ENCODE results near the gene TRMT10C. TPM values are rescaled to one million over a fixed set of nuclear protein-coding genes. Genes with fewer than 3 reads are reported as not detected.

Gene TRMT10C
- polyA plus RNA-seq, 3 donors = 4.1 to 21.0 (median 14.6) TPM

- H3K9me3 Mint-ChIP-seq = peaks cover 0 to 17% (median 1%) of the 10 kb centered on the region in 7 donors
- no peaks in the 10 kb centered on the region for H3K4me1 ChIP-seq (ENCODE audit: control insufficient read depth in 1 of 2, insufficient read depth in 2 of 2, low read length in 2 of 2)
- DNase-seq = no peak
- no peak for TF ChIP-seq CTCF (IDR thresholded peaks at IDR 0.05)
- H3K9me3 ChIP-seq (replicated peaks in 1 of 2; ENCODE audit: control insufficient read depth in 1 of 2, insufficient read depth in 1 of 2, low read length in 2 of 2) = no peaks in the 10 kb centered on the region
- no peak overlapping the region for H3K4me2 ChIP-seq (replicated peaks; ENCODE audit: extremely low read depth, low read length, poor library complexity, severe bottlenecking)
- H3K4me3 Mint-ChIP-seq = no peak overlapping the region
- H3K27me3 Mint-ChIP-seq (ENCODE audit: low read depth in 3 of 3) = peaks cover 0 to 1% (median 0%) of the 10 kb centered on the region in 3 donors
- H3K27ac Mint-ChIP-seq = no peak overlapping the region
- H2AFZ ChIP-seq (ENCODE audit: insufficient read depth, low read depth, low read length, poor library complexity, severe bottlenecking) = peak overlapping the region; percentile 52
- H3K27ac ChIP-seq (ENCODE audit: low read depth in 1 of 2, low read length in 2 of 2) = no peak overlapping the region
- H3K9ac ChIP-seq (ENCODE audit: insufficient read depth, low read length, poor library complexity, severe bottlenecking) = no peak overlapping the region
- no peaks in the 10 kb centered on the region for H3K79me2 ChIP-seq (ENCODE audit: insufficient read depth, low read length)
- no peaks in the 10 kb centered on the region for H3K36me3 Mint-ChIP-seq
- H4K20me1 ChIP-seq (ENCODE audit: insufficient read depth, low read length) = no peaks in the 10 kb centered on the region
- intact Hi-C loops (cut with micrococcal nuclease) = no loop called here
- peaks cover 16% of the 10 kb centered on the region for H3K4me1 Mint-ChIP-seq
- no peaks in the 10 kb centered on the region for H3K27me3 ChIP-seq (ENCODE audit: control insufficient read depth in 2 of 2, insufficient read depth in 2 of 2, low read length in 2 of 2)
- H3K36me3 ChIP-seq (replicated peaks in 1 of 2; ENCODE audit: control insufficient read depth in 1 of 2, insufficient read depth in 2 of 2, low read length in 2 of 2) = no peaks in the 10 kb centered on the region
- no peak overlapping the region for H3K4me3 ChIP-seq (replicated peaks in 1 of 3; ENCODE audit: low read depth in 2 of 3, low read length in 3 of 3)
Observed at GRCh38 chr3:101542957-101543356, 18.7 kb upstream of the TRMT10C start.

- TF ChIP-seq CTCF (IDR thresholded peaks at IDR 0.05) = no peak
- WGBS (ENCODE audit: insufficient coverage) = no CpG with 5 or more reads among the region's 1 CpG
- Histone ChIP-seq H3K79me2 (ENCODE audit: insufficient read depth, low read length) (no peaks in the 10 kb centered on the region), H3K4me1 (ENCODE audit: control insufficient read depth in 1 of 2, insufficient read depth in 2 of 2, low read length in 2 of 2) (no peaks in the 10 kb centered on the region), H3K36me3 (replicated peaks in 1 of 2; ENCODE audit: control insufficient read depth in 1 of 2, insufficient read depth in 2 of 2, low read length in 2 of 2) (no peaks in the 10 kb centered on the region), H2AFZ (ENCODE audit: insufficient read depth, low read depth, low read length, poor library complexity, severe bottlenecking) (no peak overlapping the region), H3K27ac (ENCODE audit: low read depth in 1 of 2, low read length in 2 of 2) (no peak overlapping the region), H3K4me3 (replicated peaks in 1 of 3; ENCODE audit: low read depth in 2 of 3, low read length in 3 of 3) (no peak overlapping the region), H3K27me3 (ENCODE audit: control insufficient read depth in 2 of 2, insufficient read depth in 2 of 2, low read length in 2 of 2) (no peaks in the 10 kb centered on the region), H3K9ac (ENCODE audit: insufficient read depth, low read length, poor library complexity, severe bottlenecking) (no peak overlapping the region), H3K4me2 (replicated peaks; ENCODE audit: extremely low read depth, low read length, poor library complexity, severe bottlenecking) (no peak overlapping the region), H4K20me1 (ENCODE audit: insufficient read depth, low read length) (no peaks in the 10 kb centered on the region), H3K9me3 (replicated peaks in 1 of 2; ENCODE audit: control insufficient read depth in 1 of 2, insufficient read depth in 1 of 2, low read length in 2 of 2) (no peaks in the 10 kb centered on the region)
- Mint-ChIP-seq H3K4me1 (peaks cover 16% of the 10 kb centered on the region), H3K36me3 (no peaks in the 10 kb centered on the region), H3K4me3 (no peak overlapping the region), H3K27ac (no peak overlapping the region), H3K27me3 (ENCODE audit: low read depth in 3 of 3) (peaks cover 0 to 1% (median 0%) of the 10 kb centered on the region in 3 donors), H3K9me3 (peaks cover 0 to 17% (median 1%) of the 10 kb centered on the region in 7 donors)
- DNase-seq = no peak
- intact Hi-C loops (cut with micrococcal nuclease) = no loop called here
Observed at GRCh38 chr3:101544161-101544850, 17.4 kb upstream of the TRMT10C start.

All from CD14-positive monocyte (primary cell).